ENCODE results near the gene APEX1. TPM values are rescaled to one million over a fixed set of nuclear protein-coding genes. Genes with fewer than 3 reads are reported as not detected.

APEX1 gene
- total RNA-seq, 1 donor from 2014 or later: 76.6 TPM

DNA sequence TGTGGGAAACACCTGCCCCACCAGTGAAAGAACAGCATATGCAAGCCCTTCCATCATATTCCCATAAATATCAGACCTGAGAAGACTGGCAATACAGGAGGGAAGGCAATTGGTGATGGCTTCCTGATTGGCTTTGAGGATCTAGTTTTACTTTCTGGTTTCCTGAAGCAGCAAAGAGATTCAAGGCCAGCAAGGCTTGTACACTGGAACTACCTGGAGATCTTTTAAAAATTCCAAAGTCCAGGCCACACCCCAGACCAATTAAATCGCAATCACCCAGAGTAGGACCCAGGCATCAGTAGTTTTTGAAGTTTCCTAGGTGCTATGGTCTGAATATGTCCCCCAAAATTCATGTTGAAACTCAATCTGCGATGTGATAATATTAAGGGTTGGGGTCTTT, 38.8 kb upstream of the APEX1 start:
- H3K4me2 ChIP-seq: no peak overlapping the region
- H3K4me3 ChIP-seq: no peak overlapping the region
- H4K20me1 ChIP-seq (ENCODE audit: low read depth): no peaks in the 10 kb centered on the region
- H3K27me3 Mint-ChIP-seq (ENCODE audit: insufficient read depth, low read depth): no peaks in the 10 kb centered on the region
- H3K9me3 ChIP-seq (ENCODE audit: low read depth): no peaks in the 10 kb centered on the region
- H3K36me3 ChIP-seq: no peaks in the 10 kb centered on the region
- H3K4me3 Mint-ChIP-seq: no peak overlapping the region
- peaks cover 20% of the 10 kb centered on the region for H3F3A ChIP-seq (ENCODE audit: low read depth)
- DNase-seq (ENCODE audit: low spot score): no peak
- H3K27ac Mint-ChIP-seq: no peak overlapping the region
- H3K79me2 ChIP-seq (ENCODE audit: low read depth): peaks cover 8% of the 10 kb centered on the region
- no peaks in the 10 kb centered on the region for H3K36me3 Mint-ChIP-seq
- no peak for TF ChIP-seq EZH2phosphoT487 (IDR thresholded peaks at IDR 0.05)
- TF ChIP-seq EZH2 (IDR thresholded peaks at IDR 0.05): no peak
- TF ChIP-seq, protein P1, sequence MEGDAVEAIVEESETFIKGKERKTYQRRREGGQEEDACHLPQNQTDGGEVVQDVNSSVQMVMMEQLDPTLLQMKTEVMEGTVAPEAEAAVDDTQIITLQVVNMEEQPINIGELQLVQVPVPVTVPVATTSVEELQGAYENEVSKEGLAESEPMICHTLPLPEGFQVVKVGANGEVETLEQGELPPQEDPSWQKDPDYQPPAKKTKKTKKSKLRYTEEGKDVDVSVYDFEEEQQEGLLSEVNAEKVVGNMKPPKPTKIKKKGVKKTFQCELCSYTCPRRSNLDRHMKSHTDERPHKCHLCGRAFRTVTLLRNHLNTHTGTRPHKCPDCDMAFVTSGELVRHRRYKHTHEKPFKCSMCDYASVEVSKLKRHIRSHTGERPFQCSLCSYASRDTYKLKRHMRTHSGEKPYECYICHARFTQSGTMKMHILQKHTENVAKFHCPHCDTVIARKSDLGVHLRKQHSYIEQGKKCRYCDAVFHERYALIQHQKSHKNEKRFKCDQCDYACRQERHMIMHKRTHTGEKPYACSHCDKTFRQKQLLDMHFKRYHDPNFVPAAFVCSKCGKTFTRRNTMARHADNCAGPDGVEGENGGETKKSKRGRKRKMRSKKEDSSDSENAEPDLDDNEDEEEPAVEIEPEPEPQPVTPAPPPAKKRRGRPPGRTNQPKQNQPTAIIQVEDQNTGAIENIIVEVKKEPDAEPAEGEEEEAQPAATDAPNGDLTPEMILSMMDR (IDR thresholded peaks at IDR 0.05): no peak
- peaks cover 13% of the 10 kb centered on the region for H3K4me1 Mint-ChIP-seq
- H2AFZ ChIP-seq (replicated peaks): peak overlapping the region; percentile 74
- H3K27ac ChIP-seq: no peak overlapping the region
- H3K9ac ChIP-seq: no peak overlapping the region
- H3K4me1 ChIP-seq: peaks cover 3% of the 10 kb centered on the region
- H3K27me3 ChIP-seq: no peaks in the 10 kb centered on the region
- H3K9me3 Mint-ChIP-seq: no peaks in the 10 kb centered on the region

DNA sequence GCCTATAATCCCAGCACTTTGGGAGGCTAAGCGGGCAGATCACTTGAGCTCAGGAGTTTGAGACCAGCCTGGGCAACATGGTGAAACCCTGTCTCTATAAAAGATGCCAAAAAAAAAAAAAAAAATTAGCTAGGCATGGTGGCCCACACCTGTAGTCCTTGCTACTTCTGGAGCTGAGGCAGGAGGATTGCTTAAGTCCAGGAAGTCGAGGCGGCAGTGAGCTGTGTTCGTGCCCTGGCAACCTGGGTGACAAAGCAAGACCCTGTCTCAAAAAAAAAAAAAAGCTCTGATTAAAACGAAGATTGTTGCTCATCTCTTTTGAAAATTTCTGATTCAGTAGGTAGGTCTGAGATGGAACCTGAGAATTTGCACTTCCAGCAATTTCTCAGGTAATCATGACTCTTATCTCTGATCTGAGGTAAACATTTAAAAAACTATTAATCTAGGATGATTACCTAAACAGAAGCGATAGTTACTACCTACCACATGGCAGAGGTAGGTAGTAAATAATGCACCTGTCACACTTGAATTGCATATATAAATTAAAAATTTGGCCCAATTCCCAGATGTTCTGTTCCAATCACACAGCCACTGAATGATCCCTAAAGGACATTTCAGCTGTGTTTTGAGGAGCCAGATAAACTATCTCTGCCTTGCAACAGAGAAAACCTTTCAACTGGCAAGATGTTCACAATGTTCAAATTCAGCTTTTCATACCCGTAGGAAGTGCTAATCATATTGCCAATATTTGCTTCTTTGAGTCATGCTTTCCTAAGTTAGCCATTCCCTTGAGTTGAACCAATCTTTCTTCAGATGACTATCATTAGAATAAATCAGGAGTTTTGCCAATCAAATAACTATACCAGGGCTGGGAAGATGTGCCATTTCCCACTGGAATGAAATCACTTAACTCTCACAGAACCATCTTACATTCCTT, 37.5 kb upstream of the APEX1 start:
- peaks cover 18% of the 10 kb centered on the region for H3F3A ChIP-seq (ENCODE audit: low read depth)
- DNase-seq (ENCODE audit: low spot score): no peak
- H3K4me2 ChIP-seq: no peak overlapping the region
- no peaks in the 10 kb centered on the region for H4K20me1 ChIP-seq (ENCODE audit: low read depth)
- Mint-ChIP-seq H3K4me3 (no peak overlapping the region), H3K27me3 (ENCODE audit: insufficient read depth, low read depth) (no peaks in the 10 kb centered on the region), H3K4me1 (peaks cover 6% of the 10 kb centered on the region), H3K9me3 (no peaks in the 10 kb centered on the region), H3K36me3 (no peaks in the 10 kb centered on the region), H3K27ac (no peak overlapping the region)
- H3K27me3 ChIP-seq: no peaks in the 10 kb centered on the region
- no peaks in the 10 kb centered on the region for H3K79me2 ChIP-seq (ENCODE audit: low read depth)
- no peak overlapping the region for H3K9ac ChIP-seq
- no peaks in the 10 kb centered on the region for H3K4me1 ChIP-seq
- H3K4me3 ChIP-seq: no peak overlapping the region
- no peaks in the 10 kb centered on the region for H3K9me3 ChIP-seq (ENCODE audit: low read depth)
- no peak overlapping the region for H2AFZ ChIP-seq (replicated peaks)
- H3K27ac ChIP-seq: no peak overlapping the region
- no peaks in the 10 kb centered on the region for H3K36me3 ChIP-seq
- TF ChIP-seq, protein P1 (IDR thresholded peaks at IDR 0.05): no peak
- no peak for TF ChIP-seq EZH2 (IDR thresholded peaks at IDR 0.05)
- no peak for TF ChIP-seq EZH2phosphoT487 (IDR thresholded peaks at IDR 0.05)

DNA sequence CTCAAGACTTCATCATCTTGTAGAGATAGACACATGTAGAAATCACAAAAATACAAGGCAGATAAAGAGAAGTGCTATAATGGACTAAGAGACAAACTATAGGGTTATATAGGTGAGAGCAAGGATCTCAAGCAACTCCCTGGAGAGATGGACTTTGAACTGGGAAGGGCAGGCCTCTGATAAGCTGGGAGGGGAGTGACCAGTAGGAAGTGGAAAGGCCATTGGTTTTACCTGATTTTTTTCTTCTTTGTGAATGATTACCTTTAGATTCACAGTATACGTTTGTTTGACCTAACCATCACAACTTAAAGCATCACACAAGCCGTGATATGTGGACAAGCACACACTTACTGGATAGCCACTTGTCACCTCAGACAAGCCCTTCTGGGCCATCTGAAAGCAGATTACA, 36.5 kb upstream of the APEX1 start:
- TF ChIP-seq, protein P1 (IDR thresholded peaks at IDR 0.05): no peak
- TF ChIP-seq EZH2phosphoT487 (IDR thresholded peaks at IDR 0.05) (no peak), EZH2 (IDR thresholded peaks at IDR 0.05) (no peak)
- DNase-seq (ENCODE audit: low spot score): no peak
- H3K4me1 Mint-ChIP-seq: peaks cover 6% of the 10 kb centered on the region
- H3K4me3 Mint-ChIP-seq: no peak overlapping the region
- H3K9me3 Mint-ChIP-seq: no peaks in the 10 kb centered on the region
- no peak overlapping the region for H3K27ac Mint-ChIP-seq
- Histone ChIP-seq H3K27ac (no peak overlapping the region), H3K9me3 (ENCODE audit: low read depth) (no peaks in the 10 kb centered on the region), H2AFZ (replicated peaks) (no peak overlapping the region), H3K4me1 (no peaks in the 10 kb centered on the region), H3K4me3 (no peak overlapping the region), H3K4me2 (no peak overlapping the region), H3K36me3 (no peaks in the 10 kb centered on the region), H3K27me3 (no peaks in the 10 kb centered on the region), H3K9ac (no peak overlapping the region), H3K79me2 (ENCODE audit: low read depth) (no peaks in the 10 kb centered on the region), H4K20me1 (ENCODE audit: low read depth) (no peaks in the 10 kb centered on the region), H3F3A (ENCODE audit: low read depth) (peaks cover 9% of the 10 kb centered on the region)
- H3K27me3 Mint-ChIP-seq (ENCODE audit: insufficient read depth, low read depth): no peaks in the 10 kb centered on the region
- H3K36me3 Mint-ChIP-seq: no peaks in the 10 kb centered on the region
